ENCODE results near the gene ECT2.

Gene ECT2

DNA sequence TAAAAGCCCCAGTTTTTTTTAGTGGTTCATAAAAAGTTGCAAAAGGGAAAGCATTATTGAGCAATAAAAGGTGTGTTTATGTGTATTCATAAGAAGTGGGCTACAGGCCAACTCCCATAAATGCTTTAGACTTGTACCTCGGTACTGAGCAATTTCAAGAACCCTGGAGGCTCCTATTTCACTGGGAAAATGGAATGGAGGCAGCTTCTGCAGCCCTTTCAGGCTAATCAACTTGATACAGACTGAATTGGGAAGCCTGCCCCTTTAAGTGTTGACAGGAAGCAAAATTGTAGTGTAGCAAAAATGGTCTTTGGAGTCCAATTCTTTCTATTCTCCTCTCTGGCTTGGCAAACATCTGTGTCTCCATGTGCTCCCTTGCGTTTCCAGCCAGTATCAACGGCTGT is 118.8 kb downstream of the ECT2 start:
- no peak for DNase-seq

DNA sequence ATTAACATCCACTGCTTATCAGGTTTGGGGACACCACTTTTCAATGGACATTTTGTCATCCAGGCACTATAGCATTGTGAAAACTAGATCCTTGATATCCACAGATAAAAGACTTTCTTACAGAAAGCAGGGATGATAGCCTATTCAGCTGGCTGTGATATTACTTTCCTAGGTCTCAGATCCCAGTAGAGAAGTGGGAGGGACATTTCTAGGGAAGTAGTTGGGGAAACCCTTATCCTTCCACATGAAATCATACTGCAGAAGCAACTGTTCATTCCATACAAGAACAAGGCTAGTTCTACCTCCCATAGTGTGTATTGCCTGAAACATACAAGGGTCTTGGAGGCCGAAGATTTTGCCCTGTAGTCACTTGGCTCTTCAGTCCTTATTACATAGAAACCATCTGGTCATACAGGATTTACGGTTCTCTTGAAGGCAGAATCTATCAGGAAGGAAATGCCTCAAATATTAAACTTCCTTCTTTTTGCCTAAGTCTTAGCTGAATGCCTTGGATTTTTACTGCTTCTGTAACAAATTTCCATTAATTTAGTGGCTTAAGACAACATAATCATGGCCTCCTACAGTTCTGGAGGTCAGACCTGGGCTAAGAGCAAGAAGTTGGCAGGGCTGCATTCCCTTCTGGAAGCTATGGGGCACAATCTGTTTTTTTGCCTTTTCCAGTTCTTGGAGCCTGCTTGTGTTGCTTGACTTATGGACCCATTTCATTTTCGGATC is 119.4 kb downstream of the ECT2 start:
- no peak for DNase-seq
